Retina (tissue), 1 donor: ENCODE measurements around the gene ITGB5.

Experiments
- DNase-seq: peaks from one replicate; pipeline ENCODE4 v3.0.0-alpha.2; 2016

Gene ITGB5

DNA sequence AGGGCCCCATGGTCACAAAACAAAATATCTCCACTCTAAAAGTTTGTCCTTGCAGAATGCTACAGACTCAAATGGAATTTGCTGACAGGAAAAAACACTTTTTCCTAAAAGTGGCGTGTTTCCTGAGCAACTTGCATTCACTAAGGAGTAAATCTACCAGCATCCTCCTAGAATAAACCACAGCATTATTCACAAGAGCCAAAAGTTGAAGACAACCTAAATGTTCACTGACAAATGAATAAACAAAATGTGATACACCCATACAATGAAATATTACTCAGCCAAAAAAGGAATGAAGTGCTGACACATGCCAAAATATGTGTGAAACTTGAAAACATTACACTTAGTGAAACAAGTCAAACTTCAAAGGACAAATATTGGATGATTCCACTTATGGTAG, 28.9 kb downstream of the ITGB5 start:
- no peak for DNase-seq

- DNase-seq = no peak
Observed at GRCh38 chr3:124856677-124857076, 30.5 kb downstream of the ITGB5 start.

DNA sequence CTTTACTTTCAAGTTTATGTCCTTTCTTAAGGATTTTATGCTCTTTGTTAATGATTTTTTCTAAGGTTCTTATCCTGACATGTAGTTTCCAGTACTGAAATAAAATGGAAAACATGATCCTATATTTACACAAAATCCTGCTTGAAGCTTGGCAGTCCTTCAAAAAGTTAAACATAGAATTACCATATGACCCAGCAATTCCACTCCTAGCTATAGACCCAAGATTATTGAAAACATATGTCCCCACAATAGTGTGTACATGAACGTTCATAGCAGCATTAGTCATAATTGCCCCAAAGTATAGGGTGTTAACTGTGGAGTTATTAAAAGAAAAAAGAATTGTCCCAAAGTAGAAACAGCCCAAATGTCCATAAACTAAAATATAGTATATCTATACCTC, 33.2 kb downstream of the ITGB5 start:
- no peak for DNase-seq

DNA sequence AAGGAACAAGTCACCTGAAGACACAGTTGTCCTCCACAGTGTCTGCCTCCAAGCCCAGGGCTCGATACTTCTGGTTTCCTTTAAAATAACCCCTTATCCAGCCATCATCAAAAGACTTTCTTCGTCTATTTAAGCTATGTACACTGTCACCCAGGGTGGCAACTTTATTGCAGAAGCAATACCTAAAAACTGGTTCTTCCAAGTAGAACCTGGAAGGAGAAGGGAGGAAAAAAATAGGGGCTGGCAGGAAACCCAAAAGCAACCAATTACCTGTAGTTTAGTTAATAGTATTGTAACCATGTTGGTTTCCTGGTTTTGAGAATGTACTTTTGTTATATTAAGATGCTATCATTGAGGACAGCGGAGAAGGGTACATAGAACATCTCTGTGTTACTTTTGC, 33.7 kb downstream of the ITGB5 start:
- DNase-seq = no peak

- DNase-seq = no peak
Observed at GRCh38 chr3:124851905-124852304, 35.3 kb downstream of the ITGB5 start.

DNA sequence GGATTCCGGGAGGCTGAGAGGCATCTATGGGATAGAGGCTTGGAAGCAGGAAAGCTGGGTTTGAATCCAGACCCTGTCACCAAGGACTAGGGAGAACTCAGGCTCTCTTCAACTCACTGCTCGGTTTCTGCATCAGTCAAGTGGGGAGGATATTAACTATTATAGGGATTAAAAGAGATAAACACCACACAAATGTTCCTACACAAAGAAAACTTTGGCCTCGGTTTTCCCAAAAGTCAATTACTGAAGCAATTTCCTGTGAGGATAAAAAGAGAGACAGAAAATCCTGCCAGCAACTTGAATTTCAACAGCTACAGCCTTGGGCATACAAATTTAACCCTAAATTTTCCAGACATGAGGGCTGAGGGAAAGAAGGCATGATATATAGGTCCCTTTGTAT, 36.0 kb downstream of the ITGB5 start:
- no peak for DNase-seq

DNA sequence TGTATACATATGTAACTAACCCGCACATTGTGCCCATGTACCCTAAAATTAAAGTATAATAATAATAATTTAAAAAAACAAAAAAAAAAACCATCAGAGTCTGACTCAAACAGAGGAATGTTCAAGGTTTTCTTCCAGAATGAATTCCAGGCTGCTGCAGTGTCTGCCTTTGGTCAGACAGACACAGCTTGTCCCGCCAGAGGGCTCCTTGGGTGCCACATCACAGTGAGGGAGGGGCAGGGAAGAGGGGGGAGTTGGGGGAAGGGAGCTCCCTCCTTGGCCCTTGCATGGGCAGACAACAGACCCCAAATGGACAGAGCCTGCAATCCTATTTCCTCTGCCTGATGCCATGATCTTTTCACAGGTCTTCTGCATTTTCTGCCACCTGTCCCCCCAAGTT, 36.5 kb downstream of the ITGB5 start:
- no peak for DNase-seq

GRCh38 chr3:124850212-124850611, 37.0 kb downstream of the ITGB5 start:
- DNase-seq = no peak

DNA sequence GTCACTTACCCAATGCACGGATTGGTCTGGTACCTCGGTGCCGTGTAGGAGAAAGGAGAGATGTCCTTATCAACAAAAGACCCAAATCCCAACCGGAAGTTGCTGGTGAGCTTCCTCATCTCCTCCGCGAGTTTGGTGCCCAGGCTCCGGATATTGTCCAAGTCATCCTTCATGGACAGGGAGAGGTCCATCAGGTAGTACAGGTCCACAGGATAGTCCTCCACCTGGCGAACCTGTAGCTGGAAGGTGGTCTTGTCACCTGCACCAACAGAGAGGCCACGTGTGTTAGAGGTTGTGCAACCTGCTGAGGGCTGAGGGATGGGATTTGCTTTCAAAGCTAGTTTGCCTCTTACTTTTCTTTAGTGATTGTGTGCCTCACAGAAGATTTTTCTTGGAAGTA, 38.9 kb downstream of the ITGB5 start:
- DNase-seq = no peak

- DNase-seq = no peak
Observed at GRCh38 chr3:124847863-124848262, 39.3 kb downstream of the ITGB5 start.

GRCh38 chr3:124847051-124847450, 40.1 kb downstream of the ITGB5 start:
- DNase-seq = no peak

DNA sequence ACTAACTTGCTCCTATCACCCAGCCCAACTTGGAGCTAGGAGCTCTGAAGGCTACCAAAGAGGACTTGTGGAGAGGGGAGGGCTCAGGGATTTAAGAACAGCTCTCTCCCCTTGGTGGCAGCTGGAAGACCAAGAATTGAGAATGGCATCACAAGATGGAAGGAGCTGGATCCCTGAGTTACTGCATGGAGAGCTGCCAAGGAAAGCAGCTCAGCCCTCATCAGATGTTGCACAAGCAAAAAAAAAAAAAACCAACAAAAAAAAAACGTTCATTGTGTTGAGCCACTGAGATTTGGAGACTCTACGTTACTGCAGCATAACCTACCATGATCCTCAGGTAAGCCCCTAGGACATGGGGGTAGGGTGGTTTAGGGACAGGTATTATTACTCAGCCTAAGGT, 41.0 kb downstream of the ITGB5 start:
- no peak for DNase-seq

DNA sequence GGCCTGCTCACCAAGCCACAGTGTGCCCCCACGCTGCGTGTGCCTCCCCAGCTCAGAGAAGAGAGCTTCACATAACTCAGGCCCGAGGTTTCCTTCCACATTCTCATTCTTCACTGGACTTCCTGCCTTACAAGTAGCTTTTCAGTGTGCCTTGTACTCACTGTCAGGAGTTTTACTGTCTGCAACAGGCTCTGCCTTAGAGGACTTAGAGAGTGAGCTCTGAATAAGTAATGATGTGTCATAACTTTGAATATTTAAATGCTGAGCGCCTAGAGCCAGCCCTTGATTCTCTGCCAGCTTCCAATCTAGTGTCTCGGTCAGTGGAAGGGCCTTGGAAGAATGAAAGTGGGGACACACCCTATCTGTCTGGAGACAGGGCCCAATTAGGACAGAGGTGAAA, 41.8 kb downstream of the ITGB5 start:
- DNase-seq = no peak

- no peak for DNase-seq
Observed at GRCh38 chr3:124843506-124844177, 43.5 kb downstream of the ITGB5 start.

DNA sequence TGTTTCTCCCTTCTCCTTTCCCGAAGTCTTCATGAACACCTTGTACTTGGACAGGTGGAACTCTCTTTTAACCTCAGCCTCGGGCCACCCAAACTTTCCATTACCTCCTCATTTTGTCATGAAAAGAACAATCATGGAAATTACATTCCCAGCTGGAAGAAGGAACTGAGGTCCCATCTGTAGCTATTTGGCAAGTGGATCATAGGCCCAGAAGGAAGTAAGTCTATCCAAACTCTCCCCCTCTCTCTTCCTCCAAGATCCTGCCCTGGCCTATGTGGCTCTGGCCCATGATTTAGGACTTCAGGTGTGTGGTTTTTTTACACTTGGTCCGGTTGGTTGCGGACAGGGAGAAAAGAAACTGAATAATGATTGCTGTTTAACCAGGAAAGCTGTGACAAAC, 44.1 kb downstream of the ITGB5 start:
- DNase-seq = no peak

DNA sequence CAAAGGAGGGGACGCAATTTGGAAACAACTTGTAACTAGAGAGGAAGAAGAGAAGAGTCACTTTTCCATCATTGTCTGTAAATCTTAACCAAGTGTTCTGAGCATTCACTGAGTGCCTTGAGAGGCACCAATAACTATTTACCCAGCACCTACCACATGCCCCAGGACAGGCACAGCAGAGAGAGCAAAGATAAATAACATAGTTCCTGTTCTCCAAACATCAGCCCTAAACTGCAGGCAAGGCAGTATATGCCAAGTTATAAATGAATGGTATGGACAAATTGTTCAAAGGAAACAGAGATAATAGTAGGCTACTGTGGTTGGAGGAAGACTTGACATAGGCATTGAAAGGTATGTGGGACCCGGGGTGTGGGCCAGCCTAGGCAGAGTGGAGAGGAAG, 45.6 kb downstream of the ITGB5 start:
- DNase-seq = no peak

DNA sequence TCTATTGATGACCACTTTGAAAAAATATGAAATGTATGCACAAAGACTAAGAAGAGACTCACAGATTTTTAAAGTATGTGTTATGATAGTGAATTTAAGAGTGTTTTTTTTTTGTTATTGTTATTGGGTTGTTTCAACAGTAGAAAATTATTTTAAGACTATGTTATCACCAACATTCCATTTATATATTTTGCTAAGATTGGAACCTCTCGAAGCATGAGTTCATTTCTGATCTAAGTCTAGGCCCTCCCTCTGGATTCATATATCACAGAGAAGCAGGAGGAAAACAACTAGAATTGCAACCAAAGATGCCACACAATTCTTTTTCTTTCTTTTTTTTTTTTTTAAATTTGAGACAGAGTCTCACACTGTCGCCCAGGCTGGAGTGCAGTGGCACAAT, 46.8 kb downstream of the ITGB5 start:
- no peak for DNase-seq

GRCh38 chr3:124839896-124840295, 47.3 kb downstream of the ITGB5 start:
- no peak for DNase-seq

DNA sequence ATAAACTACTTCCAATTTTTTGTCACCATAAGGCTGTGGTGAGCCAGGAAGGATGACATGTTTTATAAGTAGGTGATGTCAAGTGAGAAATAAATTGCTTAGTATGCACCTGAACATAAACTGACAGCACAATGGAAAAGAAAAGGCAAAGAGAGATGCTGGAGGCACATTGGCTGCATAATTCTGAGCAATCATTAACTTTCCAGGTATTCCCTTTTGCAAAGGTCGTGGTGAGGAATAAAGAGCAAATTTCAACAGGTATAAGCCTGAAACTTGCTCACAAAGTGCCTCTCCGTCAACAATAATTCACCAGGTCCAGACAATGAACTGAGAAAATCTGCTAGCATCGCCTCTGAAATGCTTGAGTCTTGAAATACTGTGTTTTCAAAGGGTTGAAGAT, 48.2 kb downstream of the ITGB5 start:
- no peak for DNase-seq

GRCh38 chr3:124837730-124838186, 49.4 kb downstream of the ITGB5 start:
- DNase-seq = peak; percentile 72

- DNase-seq = peak; percentile 14
Observed at GRCh38 chr3:124837065-124837464, 50.1 kb downstream of the ITGB5 start.

- no peak for DNase-seq
Observed at GRCh38 chr3:124836448-124836847, 50.7 kb downstream of the ITGB5 start.

DNA sequence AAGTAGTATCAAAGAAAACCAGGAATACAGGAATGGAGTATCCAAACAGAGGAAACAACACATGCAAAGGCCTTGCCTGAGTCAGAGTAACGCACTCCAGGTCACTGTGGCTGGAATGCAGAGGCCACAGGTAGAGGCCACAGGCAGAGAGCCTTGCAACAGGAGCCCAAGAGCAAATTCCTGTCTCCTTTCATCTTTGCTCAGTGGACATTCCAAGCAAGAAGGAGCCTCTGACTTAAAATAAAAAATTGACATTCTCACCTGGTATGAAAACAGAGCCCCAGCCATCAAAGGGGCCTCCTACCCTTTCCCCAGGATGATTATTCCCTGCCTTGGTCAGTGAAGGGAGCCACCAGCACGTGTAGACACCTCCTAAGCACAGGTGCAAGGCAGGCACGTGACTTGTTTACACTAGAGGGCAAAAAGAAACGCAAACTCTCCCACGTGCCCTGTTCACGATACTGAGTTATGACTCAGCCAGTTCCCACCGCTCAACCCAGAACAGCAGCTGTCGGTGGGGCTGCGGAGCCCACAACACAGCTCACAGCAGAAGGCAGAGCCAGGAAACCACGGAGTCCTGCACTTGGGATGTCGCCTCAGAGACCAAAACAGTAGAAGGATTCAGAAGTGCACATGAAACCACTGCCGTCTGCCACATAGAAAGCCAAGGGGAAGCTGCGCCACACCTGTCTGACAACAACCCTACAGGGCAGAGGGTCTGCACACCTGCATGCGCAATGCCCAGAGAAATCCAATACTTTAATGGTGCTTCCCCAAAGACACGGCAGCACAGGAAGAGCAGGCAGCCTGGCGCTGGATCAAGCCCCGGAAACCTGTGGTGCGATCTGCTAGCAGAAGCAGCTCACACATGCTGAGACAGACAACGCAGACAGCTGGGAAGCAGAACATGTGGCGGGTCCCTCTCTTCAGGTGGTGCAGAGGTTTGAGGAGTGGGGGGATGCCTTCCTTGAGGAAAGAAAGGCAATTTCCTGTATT, 52.1 kb downstream of the ITGB5 start:
- DNase-seq = peak; percentile 58

DNA sequence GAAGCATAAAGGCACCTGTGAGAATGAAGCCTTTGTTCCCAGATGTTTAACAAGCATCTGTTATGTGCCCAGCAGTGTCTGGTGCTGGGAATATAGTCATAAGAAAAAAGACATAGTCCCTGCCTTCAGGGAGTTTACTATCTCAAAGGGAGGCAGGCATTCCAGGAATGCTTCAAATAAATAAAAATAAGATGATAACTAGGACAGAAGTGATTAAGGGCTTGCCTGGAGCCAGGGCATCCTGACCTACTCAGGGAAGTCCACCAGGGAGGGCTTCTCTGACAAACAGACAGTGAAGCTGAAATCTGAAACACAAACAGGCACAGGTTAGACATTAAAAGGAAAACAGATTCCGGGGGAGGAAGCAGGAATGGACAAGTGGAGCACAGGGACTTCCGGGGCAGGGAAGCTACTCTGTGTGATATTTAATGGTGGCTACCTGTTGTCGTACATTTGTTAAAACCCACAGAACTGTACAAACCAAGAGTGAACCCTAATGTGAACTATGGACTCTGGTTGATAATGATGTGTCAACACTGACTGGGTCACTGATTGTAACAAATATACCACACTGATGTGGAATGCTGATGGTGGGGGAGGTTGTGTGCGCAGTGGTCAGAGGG, 53.3 kb downstream of the ITGB5 start:
- no peak for DNase-seq
